CD4-positive, alpha-beta T cell treated with Interleukin-2 at 100 ng/mL for 4 hours (primary cell): ENCODE data around the gene ZNF581.

Experiments used
- DNase-seq: peaks from one replicate; pipeline ENCODE4 v3.0.0-alpha.2; 2020; ENCODE audit warnings: low spot score

The ZNF581 gene

GRCh38 chr19:55611300-55611982, 32.0 kb upstream of the ZNF581 start:
- DNase-seq: no peak

DNA sequence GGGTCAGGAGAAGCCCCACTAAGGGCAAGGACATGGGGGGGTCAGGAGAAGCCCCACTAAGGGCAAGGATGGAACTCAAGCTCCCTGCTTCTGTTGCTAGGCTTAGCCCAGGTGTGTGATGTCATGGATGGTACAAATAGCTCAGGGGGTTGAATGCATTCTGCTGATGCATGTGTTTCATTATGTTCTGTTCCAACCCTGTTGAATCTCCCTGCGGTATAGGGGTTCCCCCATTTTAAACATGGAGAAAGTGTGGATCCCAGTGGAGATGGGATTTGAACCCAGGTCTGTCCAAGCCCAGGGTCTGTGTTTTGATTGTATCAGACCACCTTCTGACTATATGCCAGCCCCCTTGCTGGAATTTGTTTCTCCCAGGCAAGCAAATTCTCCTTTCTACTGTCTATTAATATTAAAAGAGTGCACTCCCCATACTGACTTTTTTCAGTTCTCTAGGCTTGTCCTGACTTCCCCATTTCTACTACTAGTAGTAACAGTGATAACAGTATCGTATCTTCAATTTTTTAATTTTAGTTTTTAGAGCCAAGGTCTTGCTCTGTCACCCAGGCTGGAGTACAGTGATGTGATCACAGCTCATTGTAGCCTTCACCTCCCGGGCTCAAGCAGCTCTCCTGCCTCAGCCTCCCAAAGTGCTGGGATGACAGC, 31.3 kb upstream of the ZNF581 start:
- DNase-seq: no peak

- DNase-seq: no peak
These were observed 30.1 kb upstream of the ZNF581 start for GRCh38 chr19:55613396-55613795.

- DNase-seq: no peak
These were observed 29.3 kb upstream of the ZNF581 start for GRCh38 chr19:55613930-55614710.

- no peak for DNase-seq
These were observed 28.5 kb upstream of the ZNF581 start for GRCh38 chr19:55614711-55615542.

GRCh38 chr19:55615543-55616394, 27.7 kb upstream of the ZNF581 start:
- DNase-seq: no peak

GRCh38 chr19:55616395-55616875, 27.0 kb upstream of the ZNF581 start:
- no peak for DNase-seq

GRCh38 chr19:55617426-55617825, 26.0 kb upstream of the ZNF581 start:
- no peak for DNase-seq

DNA sequence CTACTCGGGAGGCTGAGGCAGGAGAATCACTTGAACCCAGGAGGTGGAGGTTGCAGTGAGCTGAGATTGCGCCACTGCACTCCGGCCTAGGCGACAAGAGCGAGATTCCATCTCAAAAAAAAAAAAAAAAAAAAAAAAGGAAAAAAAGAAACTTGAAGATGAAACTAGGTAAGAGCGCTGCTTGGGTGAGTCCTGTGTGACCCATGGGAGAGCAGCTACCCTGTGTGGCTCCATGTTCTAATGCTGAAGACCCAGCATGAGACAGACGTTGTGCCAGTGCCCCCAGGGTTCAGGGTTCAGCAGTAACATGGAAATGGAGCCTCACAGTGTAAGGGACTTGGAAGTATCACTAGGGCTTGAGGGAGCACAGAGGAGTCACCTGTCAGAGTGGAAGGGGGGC, 25.0 kb upstream of the ZNF581 start:
- DNase-seq: no peak

GRCh38 chr19:55619286-55619685, 24.2 kb upstream of the ZNF581 start:
- no peak for DNase-seq

DNA sequence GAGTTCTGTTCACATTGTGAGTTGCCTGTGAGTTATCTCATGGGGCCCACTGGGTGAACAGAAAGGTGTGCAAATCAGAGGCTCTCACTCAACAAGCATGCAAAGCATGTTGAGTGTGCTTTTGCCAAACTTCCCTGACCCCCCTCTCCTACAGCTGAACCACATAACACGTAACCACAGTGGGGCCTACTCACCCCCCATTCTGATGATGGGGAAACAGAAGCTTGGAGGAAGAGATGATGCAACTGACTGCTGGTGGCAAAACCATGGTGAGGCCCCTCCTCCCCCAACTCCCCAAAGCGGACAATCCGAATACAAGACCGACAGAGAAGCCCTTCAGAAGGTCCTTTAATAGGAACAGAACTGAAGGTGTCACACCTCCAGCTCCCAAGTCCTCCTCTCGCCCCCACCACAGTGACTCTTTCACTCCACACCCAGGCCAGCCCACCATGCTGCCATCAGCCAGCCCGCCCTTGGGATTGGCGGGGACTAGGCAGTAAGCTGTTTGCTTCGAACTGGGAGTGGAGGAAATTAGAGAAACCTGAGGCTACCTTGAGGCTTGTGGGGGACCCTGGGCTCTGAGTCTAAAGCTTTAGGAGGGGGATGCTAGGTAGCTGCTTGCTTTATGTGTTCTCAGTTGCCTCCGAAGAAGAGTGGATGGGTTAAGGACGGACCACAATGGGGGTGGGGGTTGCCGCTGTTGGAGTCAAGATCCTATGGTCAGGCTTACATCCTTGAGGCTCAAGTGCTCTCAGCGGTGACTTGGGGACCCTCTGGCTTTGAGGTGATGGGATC, 22.8 kb upstream of the ZNF581 start:
- DNase-seq: peak; percentile 24

GRCh38 chr19:55621205-55621672, 22.2 kb upstream of the ZNF581 start:
- DNase-seq: no peak

- DNase-seq: no peak
These were observed 21.7 kb upstream of the ZNF581 start for GRCh38 chr19:55621673-55622231.

DNA sequence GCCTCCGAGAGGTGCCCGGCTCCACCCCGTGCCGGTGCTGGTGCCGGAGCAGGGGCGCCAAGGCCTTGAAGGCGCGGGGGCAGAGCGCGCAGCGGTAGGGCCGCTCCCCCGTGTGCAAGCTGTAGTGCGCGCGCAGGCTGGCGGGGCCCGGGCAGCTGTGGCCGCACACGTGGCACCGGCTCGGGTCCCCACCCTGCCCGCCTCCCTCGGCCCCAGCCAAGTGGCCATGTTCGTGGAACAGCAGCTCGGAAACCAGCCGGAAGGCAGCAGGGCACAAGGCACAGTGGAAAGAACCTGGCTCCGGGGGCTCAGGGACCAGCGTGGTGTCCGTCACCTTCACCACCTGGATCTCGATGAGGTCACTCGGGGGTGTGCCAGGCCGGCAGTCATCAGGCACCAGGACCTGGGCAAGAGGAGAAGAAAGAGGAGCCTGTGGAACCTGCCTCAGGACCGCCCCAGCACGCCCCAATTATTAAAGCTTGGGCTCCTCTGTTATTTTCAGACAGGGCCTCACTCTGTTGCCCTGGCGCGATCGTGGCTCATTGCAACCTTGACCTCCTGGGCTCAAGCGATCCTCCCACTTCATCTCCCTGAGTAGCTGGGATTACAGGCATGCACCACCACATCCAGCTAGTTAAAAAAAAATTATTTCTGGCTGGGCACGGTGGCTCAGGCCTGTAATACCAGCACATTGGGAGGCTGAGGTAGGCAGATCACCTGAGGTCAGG, 21.0 kb upstream of the ZNF581 start:
- no peak for DNase-seq

- no peak for DNase-seq
These were observed 20.3 kb upstream of the ZNF581 start for GRCh38 chr19:55623130-55623529.

GRCh38 chr19:55623561-55623960, 19.9 kb upstream of the ZNF581 start:
- no peak for DNase-seq

DNA sequence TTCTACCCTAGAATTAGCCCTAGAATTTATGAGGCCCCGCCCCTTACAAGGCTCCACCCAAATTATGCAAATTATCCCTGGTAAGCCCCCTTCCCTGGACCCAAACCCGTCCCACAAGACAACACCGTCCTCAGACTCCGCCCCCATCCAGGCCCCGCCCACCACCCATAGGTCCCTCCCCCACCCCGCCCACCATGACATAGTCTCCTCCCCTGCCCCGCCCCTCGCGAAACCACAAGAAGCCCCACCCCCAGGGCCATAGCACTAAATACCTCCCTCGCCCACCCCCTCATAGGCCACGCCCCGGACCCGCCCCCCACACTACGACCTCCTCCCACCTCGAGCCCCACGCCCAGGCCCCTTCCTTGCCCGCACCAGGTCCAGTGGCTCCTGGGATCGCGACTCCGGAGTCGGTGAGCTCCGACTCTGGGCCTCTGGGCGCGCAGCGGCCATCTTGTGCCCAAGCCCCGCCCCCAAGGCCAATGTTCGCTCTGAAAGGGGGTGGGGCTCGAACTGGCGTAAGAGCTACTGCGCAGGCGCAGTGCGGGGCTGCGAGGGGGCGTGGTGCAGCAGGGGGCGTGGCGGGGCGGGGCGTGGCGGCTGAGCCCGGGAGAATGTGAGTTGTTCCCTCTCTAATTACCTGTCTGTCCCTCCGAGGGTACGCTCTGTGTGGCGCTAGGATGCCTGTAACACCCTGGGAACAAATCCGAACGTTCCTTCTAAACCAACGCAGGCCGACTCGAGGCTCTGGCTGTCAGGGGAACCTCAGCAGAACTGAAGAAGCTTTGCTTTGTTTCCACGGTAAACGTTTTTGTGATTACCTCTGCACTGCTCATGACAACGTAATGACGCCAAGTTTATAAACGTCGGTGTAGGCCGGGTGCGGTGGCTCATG, 19.1 kb upstream of the ZNF581 start, which contains the start of gene ZNF784:
TSS of gene ZNF784 (minus strand) at position 458 of the 895 bp plus-strand sequence. CDS start at position 453, 5 bp downstream.
- peak; percentile 91 for DNase-seq

DNA sequence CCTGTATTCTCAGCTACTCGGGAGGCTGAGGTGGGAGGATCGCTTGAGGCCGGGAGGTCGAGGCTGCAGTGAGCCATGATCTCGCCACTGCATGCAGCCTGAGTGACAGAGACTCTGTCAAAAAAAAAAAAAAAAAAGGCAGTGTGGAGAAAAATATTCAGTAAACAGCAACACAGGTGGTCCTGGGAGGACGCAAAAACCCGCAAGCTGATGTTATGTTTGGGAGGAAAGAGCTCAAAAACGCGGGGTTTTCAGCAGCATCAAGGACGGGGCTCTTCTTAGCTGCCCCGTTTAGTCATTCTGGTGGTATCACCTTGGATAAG, 18.5 kb upstream of the ZNF581 start:
- DNase-seq: no peak
